Fibroblast of mammary gland (primary cell): Measurements from ENCODE around the gene GRIFIN.

Source experiments
- DNase-seq: peaks from one replicate; pipeline ENCODE4 v3.0.0-alpha.2; 2010; ENCODE audit warnings: low read depth
- H3K4me3 ChIP-seq: 2 replicates; pipeline ENCODE4 v1.5.1; 2011; ENCODE audit warnings: low read depth, mild to moderate bottlenecking, low read length, moderate library complexity; ENCODE audit not compliant: control insufficient read depth
- CTCF ChIP-seq: conservative IDR thresholded peaks from 2 replicates; pipeline ENCODE4 v1.5.1; 2011; ENCODE audit warnings: low read depth, low read length, inconsistent platforms; ENCODE audit not compliant: control insufficient read depth, insufficient read depth

The GRIFIN gene

GRCh38 chr7:2512179-2512661 is 36.0 kb upstream of the GRIFIN start:
- no peak overlapping the region for H3K4me3 ChIP-seq
- TF ChIP-seq CTCF, result no peak
- DNase-seq, result no peak

- DNase-seq, result no peak
- H3K4me3 ChIP-seq, result no peak overlapping the region
These were observed 35.6 kb upstream of the GRIFIN start for GRCh38 chr7:2511769-2512168.

GRCh38 chr7:2510909-2511768 is 34.9 kb upstream of the GRIFIN start:
- TF ChIP-seq CTCF, result no peak
- DNase-seq, result no peak
- no peak overlapping the region for H3K4me3 ChIP-seq

More at GRCh38 chr7:2511769-2512168, 35.6 kb upstream of the GRIFIN start:
- no peak for TF ChIP-seq CTCF

- no peak for TF ChIP-seq CTCF
- no peak overlapping the region for H3K4me3 ChIP-seq
- no peak for DNase-seq
These were observed 34.1 kb upstream of the GRIFIN start for GRCh38 chr7:2510130-2510776.

- DNase-seq, result no peak
- no peak overlapping the region for H3K4me3 ChIP-seq
- TF ChIP-seq CTCF, result no peak
These were observed 33.2 kb upstream of the GRIFIN start for GRCh38 chr7:2509298-2509906.

- no peak for TF ChIP-seq CTCF
- DNase-seq, result peak; percentile 40
- H3K4me3 ChIP-seq, result no peak overlapping the region
These were observed 32.4 kb upstream of the GRIFIN start for GRCh38 chr7:2508327-2509215.
